Subcutaneous abdominal adipose tissue (tissue), 5 donors: ENCODE measurements around the gene HPSE2.

Experiments used
- H3K27ac ChIP-seq: one replicate; pipeline ENCODE4 v1.7.0; 2013; ENCODE audit warnings: low read depth, mild to moderate bottlenecking, inconsistent platforms, low read length, moderate library complexity
- H3K27me3 ChIP-seq, 5 donors: one replicate each; pipeline ENCODE4 v1.7.0; 2013; ENCODE audit warnings: low read length in 5 of 5, inconsistent platforms in 1 of 5; ENCODE audit not compliant: control insufficient read depth in 5 of 5, insufficient read depth in 4 of 5
- H3K36me3 ChIP-seq, 5 donors: one replicate each; pipeline ENCODE4 v1.7.0; 2013; ENCODE audit warnings: low read length in 5 of 5; ENCODE audit not compliant: control insufficient read depth in 5 of 5, insufficient read depth in 5 of 5
- H3K4me1 ChIP-seq, 5 donors: one replicate each; pipeline ENCODE4 v1.7.0; 2013; ENCODE audit warnings: low read length in 5 of 5, mild to moderate bottlenecking in 3 of 5, moderate library complexity in 1 of 5; ENCODE audit not compliant: control insufficient read depth in 5 of 5, insufficient read depth in 5 of 5
- H3K4me3 ChIP-seq, 5 donors: one replicate each; pipeline ENCODE4 v1.7.0; 2013; ENCODE audit warnings: low read length in 5 of 5, low read depth in 1 of 5
- H3K9ac ChIP-seq, 5 donors: one replicate each; pipeline ENCODE4 v1.7.0; 2013; ENCODE audit warnings: low read length in 5 of 5, mild to moderate bottlenecking in 4 of 5, moderate library complexity in 3 of 5
- H3K9me3 ChIP-seq, 5 donors: one replicate each; pipeline ENCODE4 v1.7.0; 2013; ENCODE audit warnings: low read length in 5 of 5; ENCODE audit not compliant: control insufficient read depth in 5 of 5
- donor health status: healthy.
- donor health status: healthy.
- donor health status: healthy.
- donor health status: healthy.
- donor health status: healthy.

HPSE2 gene

DNA sequence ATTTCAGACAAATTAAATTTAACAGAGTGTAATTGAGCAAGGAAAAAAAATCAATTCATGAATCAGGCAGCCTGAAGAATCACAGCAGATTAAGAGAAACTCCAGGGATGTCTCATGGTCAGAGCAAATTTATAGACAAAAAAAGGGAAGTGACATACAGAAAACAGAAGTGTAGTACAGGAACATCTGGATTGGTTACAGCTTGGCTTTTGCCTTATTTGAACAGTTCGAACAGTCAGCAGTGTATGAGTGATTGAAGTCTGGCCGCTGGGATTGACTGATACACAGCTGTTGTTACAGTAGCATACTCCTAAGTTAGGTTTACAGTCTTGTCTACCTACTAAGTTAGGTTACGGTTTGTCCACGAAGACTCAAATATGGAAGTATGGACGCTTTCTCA is 255.3 kb downstream of the HPSE2 start:
- H3K4me1 ChIP-seq, result no peaks in the 10 kb centered on the region

DNA sequence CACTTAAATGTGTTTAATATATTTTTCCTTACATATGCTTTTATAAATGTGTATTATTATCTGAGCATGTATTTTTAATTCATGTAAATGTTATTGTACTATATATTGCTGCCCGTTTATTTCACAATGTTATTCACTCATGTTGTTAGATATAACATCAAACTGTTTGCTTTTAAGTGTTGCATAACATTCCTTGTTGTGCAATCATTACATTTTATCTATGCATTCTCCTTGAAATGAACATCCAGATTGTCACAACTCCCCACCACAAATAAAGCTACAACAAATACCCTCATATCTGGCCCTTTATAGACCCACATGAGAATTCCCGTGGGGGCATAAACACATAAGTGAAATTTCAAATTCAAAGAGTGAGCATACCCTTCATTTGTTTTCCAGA is 264.2 kb downstream of the HPSE2 start:
- H3K27me3 ChIP-seq, result no peaks in the 10 kb centered on the region
- no peaks in the 10 kb centered on the region for H3K9me3 ChIP-seq
- H3K27ac ChIP-seq, result no peak overlapping the region
- H3K4me1 ChIP-seq, result no peaks in the 10 kb centered on the region
- H3K36me3 ChIP-seq, result no peaks in the 10 kb centered on the region
- no peak overlapping the region for H3K9ac ChIP-seq
- no peak overlapping the region for H3K4me3 ChIP-seq

More for the DNA sequence above, 255.3 kb downstream of the HPSE2 start:
- H3K9me3 ChIP-seq, result peaks cover 0 to 11% (median 5%) of the 10 kb centered on the region in 5 donors
- no peak overlapping the region for H3K4me3 ChIP-seq
- H3K27ac ChIP-seq, result no peak overlapping the region
- H3K9ac ChIP-seq, result no peak overlapping the region
- H3K36me3 ChIP-seq, result no peaks in the 10 kb centered on the region
- no peaks in the 10 kb centered on the region for H3K27me3 ChIP-seq

DNA sequence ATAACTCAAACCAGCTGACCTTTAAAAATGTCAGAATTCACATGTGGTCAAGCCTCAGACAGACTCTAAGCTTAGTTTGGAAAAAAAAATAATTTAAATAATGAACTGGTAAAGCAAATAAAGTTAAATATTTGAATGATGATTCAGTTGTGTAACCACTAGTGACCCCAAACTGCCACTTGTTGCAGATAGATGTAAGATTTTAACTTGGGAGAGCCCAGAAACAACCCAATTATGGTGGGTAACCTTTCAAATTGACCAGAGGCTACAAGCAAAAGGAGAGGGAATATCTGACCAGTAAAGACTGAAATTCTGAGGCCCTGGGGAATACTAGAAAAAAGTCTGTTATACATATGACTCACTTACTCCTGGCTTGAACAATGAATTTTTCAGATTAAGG is 268.1 kb downstream of the HPSE2 start:
- H3K36me3 ChIP-seq, result no peaks in the 10 kb centered on the region
- no peaks in the 10 kb centered on the region for H3K27me3 ChIP-seq
- no peak overlapping the region for H3K27ac ChIP-seq
- H3K4me1 ChIP-seq, result no peaks in the 10 kb centered on the region
- no peaks in the 10 kb centered on the region for H3K9me3 ChIP-seq
- no peak overlapping the region for H3K9ac ChIP-seq
- no peak overlapping the region for H3K4me3 ChIP-seq

DNA sequence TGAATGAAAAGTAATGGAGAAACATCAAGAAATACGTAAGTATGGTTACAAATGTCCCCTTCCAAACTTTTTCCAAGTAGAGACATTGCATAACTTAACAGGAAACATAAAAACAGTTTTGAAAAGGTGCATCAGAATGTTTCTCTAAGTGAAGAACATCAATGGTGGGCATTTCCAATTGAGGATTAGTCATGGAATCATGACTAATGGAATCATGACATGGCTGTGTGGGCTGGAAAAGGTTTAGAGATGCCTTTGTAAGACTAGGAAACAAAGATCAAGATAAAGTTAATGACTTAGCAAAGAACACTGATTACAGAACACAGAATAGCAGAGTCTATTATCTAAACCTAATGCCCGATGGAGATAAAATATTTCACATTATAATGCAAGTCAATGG is 272.0 kb downstream of the HPSE2 start:
- no peaks in the 10 kb centered on the region for H3K27me3 ChIP-seq
- no peaks in the 10 kb centered on the region for H3K4me1 ChIP-seq
- H3K27ac ChIP-seq, result no peak overlapping the region

DNA sequence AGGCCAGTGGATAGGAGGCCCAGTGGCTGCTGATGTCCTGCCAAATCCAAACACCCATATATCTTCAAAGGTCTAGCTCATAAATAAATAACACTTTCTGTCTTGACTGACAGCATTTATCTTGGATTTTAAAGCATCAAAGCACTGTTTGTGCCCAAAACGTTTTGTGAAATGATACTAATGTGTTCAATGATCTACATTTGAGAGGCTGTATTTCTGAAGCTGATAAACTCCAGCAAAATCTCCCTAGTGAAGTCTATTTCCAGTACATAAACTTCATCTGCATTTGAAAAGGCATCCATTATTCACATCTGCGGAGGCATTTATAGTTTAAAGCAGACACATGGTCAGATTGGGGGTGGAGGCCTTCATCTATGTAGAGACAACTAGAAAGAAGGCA is 276.3 kb downstream of the HPSE2 start:
- Histone ChIP-seq H3K36me3 (no peaks in the 10 kb centered on the region), H3K9ac (no peak overlapping the region), H3K4me1 (no peaks in the 10 kb centered on the region), H3K27ac (no peak overlapping the region), H3K27me3 (no peaks in the 10 kb centered on the region), H3K9me3 (no peaks in the 10 kb centered on the region), H3K4me3 (no peak overlapping the region)

More for the DNA sequence above, 272.0 kb downstream of the HPSE2 start:
- H3K9me3 ChIP-seq, result no peaks in the 10 kb centered on the region
- H3K9ac ChIP-seq, result no peak overlapping the region
- H3K36me3 ChIP-seq, result no peaks in the 10 kb centered on the region
- H3K4me3 ChIP-seq, result no peak overlapping the region

DNA sequence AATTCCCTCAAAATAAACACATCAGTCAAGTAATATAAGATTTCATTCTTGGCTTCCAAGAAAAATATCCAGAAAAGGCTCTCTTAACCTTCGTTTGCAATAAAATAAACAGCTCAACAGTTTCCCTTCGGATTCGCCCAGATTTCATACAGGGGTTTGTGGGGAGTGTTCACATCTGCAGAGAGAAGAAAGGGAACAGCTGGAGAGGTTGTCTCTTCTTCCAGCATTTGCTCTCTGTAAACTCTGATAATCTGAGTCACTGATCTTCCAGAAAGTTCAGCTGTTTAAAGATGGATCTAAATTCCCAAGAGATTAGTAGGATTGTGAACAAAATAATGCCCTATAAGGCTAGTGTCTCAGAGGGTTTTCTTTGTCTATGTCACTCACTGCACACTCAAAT is 277.9 kb downstream of the HPSE2 start:
- Histone ChIP-seq H3K27me3 (no peaks in the 10 kb centered on the region), H3K9me3 (no peaks in the 10 kb centered on the region), H3K9ac (no peak overlapping the region), H3K4me1 (no peaks in the 10 kb centered on the region), H3K27ac (no peak overlapping the region), H3K36me3 (no peaks in the 10 kb centered on the region), H3K4me3 (no peak overlapping the region)

DNA sequence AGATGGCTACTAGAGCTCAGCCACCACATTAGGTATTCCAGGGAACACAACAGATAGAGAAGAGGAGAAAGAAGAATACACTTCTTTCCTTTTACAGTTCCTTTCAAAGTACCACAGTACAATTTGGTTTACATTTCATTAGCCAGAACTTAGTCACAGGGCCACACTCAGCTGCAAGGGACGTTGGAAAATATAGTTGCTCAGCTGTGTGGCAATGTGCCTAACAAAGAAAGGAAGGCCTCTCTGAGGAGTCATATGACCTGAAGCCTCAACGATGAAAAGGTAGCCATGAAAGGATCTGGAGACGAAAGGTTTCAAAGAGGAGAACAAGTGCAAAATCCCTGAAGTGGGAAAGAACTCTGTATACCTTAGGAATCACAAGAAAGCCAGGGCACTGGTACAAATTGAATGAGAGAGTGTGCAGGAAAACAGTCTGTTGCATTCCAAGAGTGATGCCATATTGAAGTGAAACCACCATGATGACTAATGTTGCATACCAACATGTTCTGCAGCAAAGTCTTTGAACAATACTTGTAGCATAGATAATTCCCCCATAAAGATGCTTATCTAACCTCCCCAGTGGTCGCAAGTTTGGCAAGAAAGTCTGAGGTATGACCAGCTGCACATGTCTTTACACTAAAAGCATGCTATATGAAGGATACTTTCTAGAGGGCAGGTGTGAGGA is 278.9 kb downstream of the HPSE2 start:
- H3K27me3 ChIP-seq, result no peaks in the 10 kb centered on the region
- H3K9me3 ChIP-seq, result no peaks in the 10 kb centered on the region
- H3K36me3 ChIP-seq, result no peaks in the 10 kb centered on the region
- no peak overlapping the region for H3K4me3 ChIP-seq
- H3K9ac ChIP-seq, result no peak overlapping the region
- H3K4me1 ChIP-seq, result no peaks in the 10 kb centered on the region
- no peak overlapping the region for H3K27ac ChIP-seq

DNA sequence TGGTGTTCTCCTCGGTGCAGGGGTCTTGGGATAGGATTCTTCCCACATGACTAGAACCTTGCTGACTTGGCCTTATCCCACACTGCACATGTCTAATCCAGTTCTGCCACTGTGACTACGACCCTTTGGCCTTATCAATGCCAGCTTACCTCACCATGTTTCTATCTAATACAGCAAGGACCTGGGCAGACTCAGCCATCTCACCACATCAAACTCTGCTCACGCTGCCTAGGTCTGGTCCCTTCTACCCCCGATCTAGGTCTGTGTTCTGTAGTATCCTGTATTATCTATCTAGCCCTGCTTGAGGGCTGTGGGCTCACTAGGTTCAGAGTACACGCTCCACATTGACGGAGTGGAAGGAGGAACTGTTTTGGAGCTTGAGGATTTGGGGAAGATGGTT is 282.4 kb downstream of the HPSE2 start:
- Histone ChIP-seq H3K9ac (no peak overlapping the region), H3K4me1 (no peaks in the 10 kb centered on the region), H3K9me3 (no peaks in the 10 kb centered on the region), H3K36me3 (no peaks in the 10 kb centered on the region), H3K27me3 (no peaks in the 10 kb centered on the region), H3K4me3 (no peak overlapping the region), H3K27ac (no peak overlapping the region)

DNA sequence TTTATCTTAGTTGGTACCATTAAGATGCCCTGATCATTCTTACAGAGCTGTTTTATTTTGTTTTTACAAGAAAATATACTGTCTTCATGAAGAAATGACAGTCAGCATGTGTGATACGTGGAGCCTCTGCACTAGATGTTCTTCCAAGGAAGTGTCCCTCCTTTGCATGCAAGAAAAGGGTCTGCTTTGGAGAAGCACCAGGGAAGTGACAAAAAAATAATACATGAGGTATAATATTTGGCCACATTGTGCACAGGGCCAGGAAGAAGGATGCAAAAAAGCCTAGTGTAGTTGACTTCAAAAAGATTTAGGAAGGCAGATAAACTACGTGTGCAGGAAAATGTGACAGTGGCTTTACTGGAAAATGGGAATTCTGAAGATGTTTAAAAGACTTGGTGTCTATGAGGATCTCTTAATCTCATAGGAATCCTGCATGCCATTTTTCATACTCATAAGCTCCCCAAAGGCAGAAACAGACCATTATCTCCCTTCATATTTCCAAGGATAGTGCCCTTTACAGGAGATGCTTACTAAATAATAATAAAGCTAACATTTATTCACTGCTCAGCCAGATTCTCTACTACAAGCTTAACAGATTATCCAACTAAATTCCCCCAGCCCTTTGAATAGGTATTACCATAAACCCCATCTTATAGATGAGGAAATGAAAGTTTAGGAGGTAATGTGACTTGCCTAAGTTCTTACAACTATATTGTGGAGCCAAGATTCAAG is 284.2 kb downstream of the HPSE2 start:
- Histone ChIP-seq H3K4me3 (no peak overlapping the region), H3K27me3 (no peaks in the 10 kb centered on the region), H3K9ac (no peak overlapping the region), H3K27ac (no peak overlapping the region), H3K9me3 (peaks cover 0 to 9% (median 0%) of the 10 kb centered on the region in 5 donors), H3K36me3 (no peaks in the 10 kb centered on the region), H3K4me1 (no peaks in the 10 kb centered on the region)

DNA sequence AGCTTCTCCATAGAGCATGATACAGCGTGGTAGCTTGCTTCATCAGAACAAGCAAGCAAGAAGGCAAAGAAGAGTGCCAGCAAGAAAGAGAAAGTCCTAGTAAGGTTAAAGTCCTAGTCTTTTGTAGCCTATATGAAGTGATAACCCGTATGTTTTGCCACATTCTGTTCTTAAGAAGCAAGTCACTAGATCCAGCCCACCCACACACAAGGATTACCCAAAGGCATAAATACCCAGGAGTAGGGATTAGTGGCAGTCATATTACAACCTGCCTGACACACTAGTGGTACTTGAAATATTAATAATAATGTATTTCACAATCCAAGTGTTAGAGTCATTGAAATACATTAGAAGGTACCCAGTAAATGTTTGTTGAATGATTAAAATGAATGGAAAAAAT is 285.5 kb downstream of the HPSE2 start:
- no peak overlapping the region for H3K4me3 ChIP-seq
- H3K9me3 ChIP-seq, result peaks cover 0 to 9% (median 0%) of the 10 kb centered on the region in 5 donors
- no peak overlapping the region for H3K9ac ChIP-seq
- H3K27me3 ChIP-seq, result no peaks in the 10 kb centered on the region
- no peaks in the 10 kb centered on the region for H3K36me3 ChIP-seq
- no peak overlapping the region for H3K27ac ChIP-seq
- no peaks in the 10 kb centered on the region for H3K4me1 ChIP-seq
